Loucy (cell line): ENCODE data around the gene PDE4D.

Experiments
- H2AFZ ChIP-seq: fragments of 200-600 bp; sonication (generic); 2 replicates; pipeline ENCODE4 v1.6.0; 2016; ENCODE audit warnings: antibody characterized with exemption, mild to moderate bottlenecking, low read length, moderate library complexity
- H3F3A ChIP-seq: fragments of 200-600 bp; 2 replicates; pipeline ENCODE4 v1.6.0; 2016; ENCODE audit warnings: antibody characterized with exemption, low read depth, mild to moderate bottlenecking
- H3K27me3 ChIP-seq: fragments of 200-600 bp; sonication (generic); 2 replicates; pipeline ENCODE4 v1.6.1; 2014; ENCODE audit warnings: low read length, mild to moderate bottlenecking; ENCODE audit not compliant: insufficient read depth, poor library complexity, severe bottlenecking
- H3K36me3 ChIP-seq: fragments of 200-600 bp; sonication (generic); 2 replicates; pipeline ENCODE4 v1.6.1; 2016; ENCODE audit warnings: low read length; ENCODE audit not compliant: insufficient read depth
- H3K4me1 ChIP-seq: fragments of 200-600 bp; sonication (generic); 2 replicates; pipeline ENCODE4 v1.5.1; 2014; ENCODE audit warnings: low read length, mild to moderate bottlenecking; ENCODE audit not compliant: insufficient read depth, poor library complexity, severe bottlenecking
- H3K4me2 ChIP-seq: fragments of 200-600 bp; sonication (generic); 2 replicates; pipeline ENCODE4 v1.6.0; 2014; ENCODE audit warnings: antibody characterized with exemption, low read length, low read depth, mild to moderate bottlenecking; ENCODE audit not compliant: poor library complexity, severe bottlenecking
- H3K4me3 ChIP-seq: fragments of 200-600 bp; sonication (generic); 2 replicates; pipeline ENCODE4 v1.5.1; 2014; ENCODE audit warnings: low read length, mild to moderate bottlenecking, mixed read lengths; ENCODE audit not compliant: poor library complexity, severe bottlenecking
- H3K79me2 ChIP-seq: fragments of 200-600 bp; sonication (generic); 2 replicates; pipeline ENCODE4 v1.6.1; 2014; ENCODE audit warnings: low read length; ENCODE audit not compliant: insufficient read depth
- H3K9ac ChIP-seq: fragments of 200-600 bp; sonication (generic); 2 replicates; pipeline ENCODE4 v1.6.0; 2014; ENCODE audit warnings: mild to moderate bottlenecking, low read depth, low read length, moderate library complexity; ENCODE audit not compliant: poor library complexity, severe bottlenecking
- H3K9me2 ChIP-seq: fragments of 200-600 bp; sonication (generic); replicated peaks from 2 replicates; pipeline ENCODE4 v1.6.1; 2016; ENCODE audit warnings: low read depth, low read length, mixed read lengths
- H3K9me3 ChIP-seq: fragments of 200-600 bp; sonication (generic); 2 replicates; pipeline ENCODE4 v1.6.1; 2014; ENCODE audit warnings: mild to moderate bottlenecking, antibody characterized with exemption, low read length, low read depth; ENCODE audit not compliant: insufficient read depth
- H4K20me1 ChIP-seq: fragments of 200-600 bp; sonication (generic); 2 replicates; pipeline ENCODE4 v1.6.0; 2014; ENCODE audit warnings: antibody characterized with exemption, low read length, mild to moderate bottlenecking; ENCODE audit not compliant: insufficient read depth, poor library complexity, severe bottlenecking
- EZH2phosphoT487 ChIP-seq: fragments of 200-600 bp; IDR thresholded peaks from 2 replicates; pipeline ENCODE4 v1.6.1; 2018; ENCODE audit warnings: antibody characterized with exemption, mild to moderate bottlenecking, moderate library complexity, borderline replicate concordance
- TF ChIP-seq, protein P1 (sequence below): fragments of 200-600 bp; sonication (generic); conservative IDR thresholded peaks from 2 replicates; pipeline ENCODE4 v1.5.1; 2014; ENCODE audit warnings: mild to moderate bottlenecking, antibody characterized with exemption, low read length

Gene PDE4D

DNA sequence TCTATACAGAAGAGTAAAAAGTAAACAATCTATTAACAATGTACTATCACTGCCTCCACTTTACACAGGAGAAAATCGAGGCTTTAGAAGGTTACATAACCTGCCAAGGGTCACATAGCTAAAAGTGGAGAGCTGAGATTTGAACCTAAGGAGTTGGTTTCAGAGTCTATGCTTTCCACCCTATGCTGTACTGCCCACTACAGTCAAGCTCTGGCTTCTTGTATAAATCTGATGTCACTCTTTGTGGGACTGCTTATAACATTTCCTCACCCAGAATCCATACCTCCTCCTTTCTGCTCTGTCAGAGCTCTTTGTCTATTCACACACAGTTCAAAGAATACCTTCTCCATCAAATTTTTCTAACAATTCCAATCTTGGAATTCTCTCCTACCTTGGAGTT is 807.5 kb downstream of the PDE4D start:
- Histone ChIP-seq H3F3A (no peaks in the 10 kb centered on the region), H4K20me1 (no peaks in the 10 kb centered on the region), H3K9me2 (no peaks in the 10 kb centered on the region), H2AFZ (no peak overlapping the region), H3K4me2 (no peak overlapping the region), H3K9ac (no peak overlapping the region), H3K9me3 (no peaks in the 10 kb centered on the region), H3K79me2 (no peaks in the 10 kb centered on the region), H3K4me3 (no peak overlapping the region), H3K4me1 (no peaks in the 10 kb centered on the region), H3K36me3 (no peaks in the 10 kb centered on the region), H3K27me3 (no peaks in the 10 kb centered on the region)
- TF ChIP-seq, protein P1, sequence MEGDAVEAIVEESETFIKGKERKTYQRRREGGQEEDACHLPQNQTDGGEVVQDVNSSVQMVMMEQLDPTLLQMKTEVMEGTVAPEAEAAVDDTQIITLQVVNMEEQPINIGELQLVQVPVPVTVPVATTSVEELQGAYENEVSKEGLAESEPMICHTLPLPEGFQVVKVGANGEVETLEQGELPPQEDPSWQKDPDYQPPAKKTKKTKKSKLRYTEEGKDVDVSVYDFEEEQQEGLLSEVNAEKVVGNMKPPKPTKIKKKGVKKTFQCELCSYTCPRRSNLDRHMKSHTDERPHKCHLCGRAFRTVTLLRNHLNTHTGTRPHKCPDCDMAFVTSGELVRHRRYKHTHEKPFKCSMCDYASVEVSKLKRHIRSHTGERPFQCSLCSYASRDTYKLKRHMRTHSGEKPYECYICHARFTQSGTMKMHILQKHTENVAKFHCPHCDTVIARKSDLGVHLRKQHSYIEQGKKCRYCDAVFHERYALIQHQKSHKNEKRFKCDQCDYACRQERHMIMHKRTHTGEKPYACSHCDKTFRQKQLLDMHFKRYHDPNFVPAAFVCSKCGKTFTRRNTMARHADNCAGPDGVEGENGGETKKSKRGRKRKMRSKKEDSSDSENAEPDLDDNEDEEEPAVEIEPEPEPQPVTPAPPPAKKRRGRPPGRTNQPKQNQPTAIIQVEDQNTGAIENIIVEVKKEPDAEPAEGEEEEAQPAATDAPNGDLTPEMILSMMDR = no peak
- TF ChIP-seq EZH2phosphoT487 = no peak

- Histone ChIP-seq H3K4me2 (no peak overlapping the region), H4K20me1 (no peaks in the 10 kb centered on the region), H3K4me3 (no peak overlapping the region), H2AFZ (no peak overlapping the region), H3K9me3 (no peaks in the 10 kb centered on the region), H3K79me2 (no peaks in the 10 kb centered on the region), H3K9ac (no peak overlapping the region), H3K36me3 (no peaks in the 10 kb centered on the region), H3K27me3 (no peaks in the 10 kb centered on the region), H3F3A (no peaks in the 10 kb centered on the region), H3K4me1 (no peaks in the 10 kb centered on the region), H3K9me2 (no peaks in the 10 kb centered on the region)
- TF ChIP-seq EZH2phosphoT487 = no peak
- TF ChIP-seq, protein P1 = no peak
These were observed 811.8 kb downstream of the PDE4D start for GRCh38 chr5:59081693-59082092.

DNA sequence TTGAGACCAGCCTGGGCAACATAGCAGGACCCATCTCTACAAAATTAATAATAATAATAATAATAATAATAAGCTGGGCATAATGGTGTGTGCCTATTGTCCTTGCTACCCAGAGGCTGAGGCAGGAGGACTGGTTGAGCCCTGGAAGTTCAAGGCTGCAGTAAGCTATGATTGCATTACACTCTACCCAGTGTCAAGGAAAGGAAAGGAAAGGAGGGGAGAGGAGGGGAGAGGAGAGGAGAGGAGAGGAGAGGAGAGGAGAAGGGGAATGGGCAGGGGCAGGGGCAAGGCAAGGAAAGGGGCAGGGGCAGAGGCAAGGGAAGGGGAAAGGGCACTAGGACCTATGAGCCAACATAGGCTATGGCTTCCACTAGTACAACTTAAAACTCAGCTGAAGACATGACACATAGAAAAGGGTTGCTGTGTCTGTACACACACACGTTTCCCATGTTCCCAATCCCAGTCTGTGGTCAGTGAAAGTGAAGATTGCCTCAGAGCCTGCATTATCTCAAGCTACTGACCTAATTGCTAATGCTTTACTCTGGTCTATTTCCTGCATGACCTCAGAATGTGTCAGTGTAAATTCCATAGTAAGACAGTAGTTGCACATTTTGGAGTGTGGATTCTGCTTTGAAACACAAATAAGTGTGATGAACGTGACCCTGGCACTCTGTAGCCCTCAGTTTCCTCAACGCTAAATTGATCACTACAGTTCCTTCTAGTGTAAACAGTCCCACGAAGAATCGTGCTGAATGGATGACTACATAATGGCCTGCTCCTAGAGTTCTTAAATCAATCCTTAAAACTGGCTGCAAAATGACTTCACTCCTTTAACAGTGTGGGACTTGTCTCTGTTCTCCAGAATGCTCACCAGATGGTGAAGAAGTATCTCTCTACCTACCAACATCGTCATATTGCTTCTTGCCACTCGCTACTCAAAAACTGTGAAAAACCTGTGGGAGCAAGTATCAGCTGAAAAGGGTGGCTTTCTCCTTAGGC is 813.6 kb downstream of the PDE4D start:
- Histone ChIP-seq H3K4me1 (no peaks in the 10 kb centered on the region), H3K36me3 (no peaks in the 10 kb centered on the region), H4K20me1 (no peaks in the 10 kb centered on the region), H2AFZ (no peak overlapping the region), H3K9me2 (no peaks in the 10 kb centered on the region), H3F3A (no peaks in the 10 kb centered on the region), H3K9ac (no peak overlapping the region), H3K79me2 (no peaks in the 10 kb centered on the region), H3K4me2 (no peak overlapping the region), H3K4me3 (no peak overlapping the region), H3K27me3 (no peaks in the 10 kb centered on the region), H3K9me3 (no peaks in the 10 kb centered on the region)
- TF ChIP-seq EZH2phosphoT487 = no peak
